Endothelial cell (in vitro differentiated cells): ENCODE measurements around the gene TBL1XR1. TPM values are rescaled to one million over a fixed set of nuclear protein-coding genes. Genes with fewer than 3 reads are reported as not detected.

Experiments used
- DNase-seq: peaks from one replicate; pipeline ENCODE4 v3.0.0; 2021; ENCODE audit warnings: low spot score
- H3K27ac Mint-ChIP-seq: one replicate; pipeline ENCODE4 v1.8.0; 2021; ENCODE audit warnings: mixed read lengths, inconsistent platforms; ENCODE audit not compliant: unreplicated experiment
- H3K27me3 Mint-ChIP-seq: one replicate; pipeline ENCODE4 v1.8.0; 2021; ENCODE audit warnings: mild to moderate bottlenecking, moderate library complexity, mixed read lengths, inconsistent platforms; ENCODE audit not compliant: unreplicated experiment
- H3K36me3 Mint-ChIP-seq: one replicate; pipeline ENCODE4 v1.8.0; 2021; ENCODE audit warnings: mild to moderate bottlenecking, low read depth, mixed read lengths, inconsistent platforms; ENCODE audit not compliant: unreplicated experiment
- H3K4me1 Mint-ChIP-seq: one replicate; pipeline ENCODE4 v1.8.0; 2021; ENCODE audit warnings: mild to moderate bottlenecking, mixed read lengths, inconsistent platforms; ENCODE audit not compliant: unreplicated experiment
- H3K4me3 Mint-ChIP-seq: one replicate; pipeline ENCODE4 v1.8.0; 2021; ENCODE audit warnings: mild to moderate bottlenecking, mixed read lengths, inconsistent platforms; ENCODE audit not compliant: unreplicated experiment
- H3K9me3 Mint-ChIP-seq: one replicate; pipeline ENCODE4 v1.8.0; 2021; ENCODE audit warnings: mixed read lengths, inconsistent platforms; ENCODE audit not compliant: unreplicated experiment
- CTCF ChIP-seq: fragments of 200-600 bp; sonication (generic); IDR thresholded peaks from one replicate; pipeline ENCODE4 v1.5.0; 2021; ENCODE audit warnings: antibody characterized with exemption; ENCODE audit not compliant: unreplicated experiment
- total RNA-seq: library from RNA; stranded (reverse); fragmentation: NEBNext Ultra II Directional; extraction: Animal tissue kit (Norgen Biotek cat#: 25700); gene quantifications from one replicate; pipeline ENCODE4 v1.2.1, GENCODE V29; 2021; ENCODE audit not compliant: unreplicated experiment

The TBL1XR1 gene
- total RNA-seq, 1 donor from 2014 or later: 156 TPM

- peaks cover 4% of the 10 kb centered on the region for H3K36me3 Mint-ChIP-seq
- no peaks in the 10 kb centered on the region for H3K27me3 Mint-ChIP-seq
- no peak for DNase-seq
- H3K9me3 Mint-ChIP-seq: peaks cover 6% of the 10 kb centered on the region
- no peaks in the 10 kb centered on the region for H3K4me1 Mint-ChIP-seq
- no peak overlapping the region for H3K4me3 Mint-ChIP-seq
- no peak for TF ChIP-seq CTCF
- no peak overlapping the region for H3K27ac Mint-ChIP-seq
Measured at GRCh38 chr3:177228601-177229190, 31.4 kb upstream of the TBL1XR1 start.

- H3K27me3 Mint-ChIP-seq: peaks cover 2% of the 10 kb centered on the region
- no peak overlapping the region for H3K27ac Mint-ChIP-seq
- no peak for TF ChIP-seq CTCF
- no peak for DNase-seq
- peaks cover 4% of the 10 kb centered on the region for H3K9me3 Mint-ChIP-seq
- H3K36me3 Mint-ChIP-seq: peaks cover 3% of the 10 kb centered on the region
- peaks cover 14% of the 10 kb centered on the region for H3K4me1 Mint-ChIP-seq
- no peak overlapping the region for H3K4me3 Mint-ChIP-seq
Measured at GRCh38 chr3:177224414-177224813, 27.1 kb upstream of the TBL1XR1 start.

- H3K27ac Mint-ChIP-seq: no peak overlapping the region
- no peaks in the 10 kb centered on the region for H3K9me3 Mint-ChIP-seq
- peaks cover 2% of the 10 kb centered on the region for H3K27me3 Mint-ChIP-seq
- no peak for TF ChIP-seq CTCF
- peaks cover 14% of the 10 kb centered on the region for H3K4me1 Mint-ChIP-seq
- H3K4me3 Mint-ChIP-seq: no peak overlapping the region
- DNase-seq: no peak
- no peaks in the 10 kb centered on the region for H3K36me3 Mint-ChIP-seq
Measured at GRCh38 chr3:177221744-177222143, 24.5 kb upstream of the TBL1XR1 start.

- Mint-ChIP-seq H3K27ac (no peak overlapping the region), H3K9me3 (no peaks in the 10 kb centered on the region), H3K27me3 (peaks cover 2% of the 10 kb centered on the region), H3K4me3 (no peak overlapping the region), H3K36me3 (no peaks in the 10 kb centered on the region), H3K4me1 (peaks cover 14% of the 10 kb centered on the region)
- DNase-seq: no peak
- no peak for TF ChIP-seq CTCF
Measured at GRCh38 chr3:177220136-177220974, 23.1 kb upstream of the TBL1XR1 start.
